ENCODE data around the gene NTRK1. TPM values are rescaled to one million over a fixed set of nuclear protein-coding genes. Genes with fewer than 3 reads are reported as not detected.

The NTRK1 gene
- total and polyA plus RNA-seq, 2 donors (not counting 1 experiment from before 2014, with no cell fraction given): not detected

GRCh38 chr1:156869455-156869854, 8.8 kb downstream of the NTRK1 start:
- Histone ChIP-seq H3K27ac (ENCODE audit: insufficient read depth, low read length) (no peak overlapping the region), H4K20me1 (ENCODE audit: control insufficient read depth, extremely low read depth, insufficient read depth, low read length) (no peaks in the 10 kb centered on the region), H3K4me3 (replicated peaks in 1 of 4; ENCODE audit: control extremely low read depth in 1 of 4, insufficient read depth in 1 of 4, low read depth in 3 of 4, low read length in 4 of 4) (no peak overlapping the region), H3K4me1 (ENCODE audit: control insufficient read depth, extremely low read depth, insufficient read depth, low read length) (peaks cover 4% of the 10 kb centered on the region), H3K9me3 (ENCODE audit: control insufficient read depth, insufficient read depth, low read depth, low read length) (no peaks in the 10 kb centered on the region), H2AFZ (ENCODE audit: low read length) (no peak overlapping the region), H3K27me3 (ENCODE audit: control insufficient read depth, insufficient read depth, low read length) (peaks cover 4% of the 10 kb centered on the region), H3K4me2 (ENCODE audit: extremely low read depth, insufficient read depth, low read length) (no peak overlapping the region), H3K79me2 (ENCODE audit: control insufficient read depth, insufficient read depth, low read length) (no peaks in the 10 kb centered on the region), H3K36me3 (ENCODE audit: control insufficient read depth, insufficient read depth, low read length) (no peaks in the 10 kb centered on the region), H3K9ac (ENCODE audit: insufficient read depth, low read length) (no peak overlapping the region)
- no peak for DNase-seq (ENCODE audit: low read depth in 2 of 2)
- TF ChIP-seq EZH2 (IDR thresholded peaks at IDR 0.05; ENCODE audit: low read length, missing control alignments) (no peak), CTCF (conservative IDR thresholded peaks at IDR 0.05 in 1 of 2, IDR thresholded peaks at IDR 0.05 in 1 of 2; ENCODE audit: low read depth in 1 of 2, low read length in 2 of 2) (no peak)

- Histone ChIP-seq H3K27ac (ENCODE audit: insufficient read depth, low read length) (no peak overlapping the region), H3K9ac (ENCODE audit: insufficient read depth, low read length) (no peak overlapping the region), H3K27me3 (ENCODE audit: control insufficient read depth, insufficient read depth, low read length) (peaks cover 20% of the 10 kb centered on the region), H2AFZ (ENCODE audit: low read length) (no peak overlapping the region), H3K4me3 (replicated peaks in 1 of 4; ENCODE audit: control extremely low read depth in 1 of 4, insufficient read depth in 1 of 4, low read depth in 3 of 4, low read length in 4 of 4) (no peak overlapping the region), H4K20me1 (ENCODE audit: control insufficient read depth, extremely low read depth, insufficient read depth, low read length) (no peaks in the 10 kb centered on the region), H3K36me3 (ENCODE audit: control insufficient read depth, insufficient read depth, low read length) (no peaks in the 10 kb centered on the region), H3K9me3 (ENCODE audit: control insufficient read depth, insufficient read depth, low read depth, low read length) (no peaks in the 10 kb centered on the region), H3K4me1 (ENCODE audit: control insufficient read depth, extremely low read depth, insufficient read depth, low read length) (peaks cover 4% of the 10 kb centered on the region), H3K79me2 (ENCODE audit: control insufficient read depth, insufficient read depth, low read length) (no peaks in the 10 kb centered on the region), H3K4me2 (ENCODE audit: extremely low read depth, insufficient read depth, low read length) (no peak overlapping the region)
- no peak for DNase-seq (ENCODE audit: low read depth in 2 of 2)
- TF ChIP-seq CTCF (conservative IDR thresholded peaks at IDR 0.05 in 1 of 2, IDR thresholded peaks at IDR 0.05 in 1 of 2; ENCODE audit: low read depth in 1 of 2, low read length in 2 of 2): no peak
- TF ChIP-seq EZH2 (IDR thresholded peaks at IDR 0.05; ENCODE audit: low read length, missing control alignments): no peak
Observed at GRCh38 chr1:156873659-156874058, 13.0 kb downstream of the NTRK1 start.

- H4K20me1 ChIP-seq (ENCODE audit: control insufficient read depth, extremely low read depth, insufficient read depth, low read length): no peaks in the 10 kb centered on the region
- no peak overlapping the region for H3K4me2 ChIP-seq (ENCODE audit: extremely low read depth, insufficient read depth, low read length)
- peaks cover 4% of the 10 kb centered on the region for H3K4me1 ChIP-seq (ENCODE audit: control insufficient read depth, extremely low read depth, insufficient read depth, low read length)
- DNase-seq (ENCODE audit: low read depth in 2 of 2): no peak
- no peak overlapping the region for H2AFZ ChIP-seq (ENCODE audit: low read length)
- TF ChIP-seq EZH2 (IDR thresholded peaks at IDR 0.05; ENCODE audit: low read length, missing control alignments) (no peak), CTCF (conservative IDR thresholded peaks at IDR 0.05 in 1 of 2, IDR thresholded peaks at IDR 0.05 in 1 of 2; ENCODE audit: low read depth in 1 of 2, low read length in 2 of 2) (no peak)
- no peaks in the 10 kb centered on the region for H3K79me2 ChIP-seq (ENCODE audit: control insufficient read depth, insufficient read depth, low read length)
- no peak overlapping the region for H3K27ac ChIP-seq (ENCODE audit: insufficient read depth, low read length)
- H3K4me3 ChIP-seq (replicated peaks in 1 of 4; ENCODE audit: control extremely low read depth in 1 of 4, insufficient read depth in 1 of 4, low read depth in 3 of 4, low read length in 4 of 4): no peak overlapping the region
- no peak overlapping the region for H3K9ac ChIP-seq (ENCODE audit: insufficient read depth, low read length)
- peaks cover 25% of the 10 kb centered on the region for H3K27me3 ChIP-seq (ENCODE audit: control insufficient read depth, insufficient read depth, low read length)
- no peaks in the 10 kb centered on the region for H3K36me3 ChIP-seq (ENCODE audit: control insufficient read depth, insufficient read depth, low read length)
- H3K9me3 ChIP-seq (ENCODE audit: control insufficient read depth, insufficient read depth, low read depth, low read length): no peaks in the 10 kb centered on the region
Observed at GRCh38 chr1:156874142-156874541, 13.5 kb downstream of the NTRK1 start.
